ENCODE results near the gene PADI6.
"Not testable (repeated sequence)": the region's sequence is repeated elsewhere in the genome, so short reads cannot be mapped to it uniquely, and the experiment has no call there.

PADI6 gene
- long read RNA-seq, donor 1, result 0 reads
- long read RNA-seq, donor 2, result 0 reads
- long read RNA-seq, donor 3, result 0 reads
- long read RNA-seq, donor 4, result 0 reads
- long read RNA-seq, donor 5, result 0 reads
- long read RNA-seq, donor 6, result 0 reads
- long read RNA-seq, donor 7, result 0 reads
- long read RNA-seq, donor 8, result 0 reads

GRCh38 chr1:17371896-17372295 is at the start of gene PADI6:
PADI6 (plus strand) TSS chr1:17372196; CDS start chr1:17372246, 50 bp downstream.
- no peak for DNase-seq

GRCh38 chr1:17328855-17329254 is 43.1 kb upstream of the PADI6 start:
- DNase-seq, result no peak

- DNase-seq, result no peak
These were observed 42.4 kb upstream of the PADI6 start for GRCh38 chr1:17329610-17330009.

- no peak for DNase-seq
These were observed 41.1 kb upstream of the PADI6 start for GRCh38 chr1:17330856-17331255.

- DNase-seq, result no peak
These were observed 38.9 kb upstream of the PADI6 start for GRCh38 chr1:17333081-17333480.

- DNase-seq, result peak; percentile 42
These were observed 35.9 kb upstream of the PADI6 start for GRCh38 chr1:17335821-17336710.

- no peak for DNase-seq
These were observed 33.1 kb upstream of the PADI6 start for GRCh38 chr1:17338706-17339493.

- DNase-seq, result no peak
These were observed 32.5 kb upstream of the PADI6 start for GRCh38 chr1:17339521-17339920.

GRCh38 chr1:17340358-17340757 is 31.6 kb upstream of the PADI6 start:
- no peak for DNase-seq

- DNase-seq, result no peak
These were observed 30.0 kb upstream of the PADI6 start for GRCh38 chr1:17342014-17342441.

- not testable (repeated sequence) for DNase-seq
These were observed 26.5 kb upstream of the PADI6 start for GRCh38 chr1:17345506-17345905.

- DNase-seq, result no peak
These were observed 25.8 kb upstream of the PADI6 start for GRCh38 chr1:17346046-17346789.

- no peak for DNase-seq
These were observed 24.0 kb upstream of the PADI6 start for GRCh38 chr1:17347769-17348592.

- DNase-seq, result no peak
These were observed 23.3 kb upstream of the PADI6 start for GRCh38 chr1:17348593-17349234.

- no peak for DNase-seq
These were observed 21.9 kb upstream of the PADI6 start for GRCh38 chr1:17350083-17350482.

GRCh38 chr1:17350928-17351446 is 21.0 kb upstream of the PADI6 start:
- DNase-seq, result no peak

- no peak for DNase-seq
These were observed 20.2 kb upstream of the PADI6 start for GRCh38 chr1:17351598-17352324.

GRCh38 chr1:17352419-17352909 is 19.5 kb upstream of the PADI6 start:
- DNase-seq, result no peak

- no peak for DNase-seq
These were observed 16.1 kb upstream of the PADI6 start for GRCh38 chr1:17355898-17356297.

All from right kidney (tissue), 9 donors.